IPS-18c (cell line): Measurements from ENCODE around the gene CEP131.

Source experiments
- H3K4me3 ChIP-seq: 2 replicates; pipeline ENCODE4 v1.7.0; 2013; ENCODE audit warnings: low read depth, mild to moderate bottlenecking, low read length, moderate library complexity; ENCODE audit not compliant: insufficient read depth
- H3K9me3 ChIP-seq: one replicate; pipeline ENCODE4 v1.6.1; 2013; ENCODE audit warnings: mild to moderate bottlenecking, low read length, moderate library complexity; ENCODE audit not compliant: control insufficient read depth, insufficient read depth

Gene CEP131

DNA sequence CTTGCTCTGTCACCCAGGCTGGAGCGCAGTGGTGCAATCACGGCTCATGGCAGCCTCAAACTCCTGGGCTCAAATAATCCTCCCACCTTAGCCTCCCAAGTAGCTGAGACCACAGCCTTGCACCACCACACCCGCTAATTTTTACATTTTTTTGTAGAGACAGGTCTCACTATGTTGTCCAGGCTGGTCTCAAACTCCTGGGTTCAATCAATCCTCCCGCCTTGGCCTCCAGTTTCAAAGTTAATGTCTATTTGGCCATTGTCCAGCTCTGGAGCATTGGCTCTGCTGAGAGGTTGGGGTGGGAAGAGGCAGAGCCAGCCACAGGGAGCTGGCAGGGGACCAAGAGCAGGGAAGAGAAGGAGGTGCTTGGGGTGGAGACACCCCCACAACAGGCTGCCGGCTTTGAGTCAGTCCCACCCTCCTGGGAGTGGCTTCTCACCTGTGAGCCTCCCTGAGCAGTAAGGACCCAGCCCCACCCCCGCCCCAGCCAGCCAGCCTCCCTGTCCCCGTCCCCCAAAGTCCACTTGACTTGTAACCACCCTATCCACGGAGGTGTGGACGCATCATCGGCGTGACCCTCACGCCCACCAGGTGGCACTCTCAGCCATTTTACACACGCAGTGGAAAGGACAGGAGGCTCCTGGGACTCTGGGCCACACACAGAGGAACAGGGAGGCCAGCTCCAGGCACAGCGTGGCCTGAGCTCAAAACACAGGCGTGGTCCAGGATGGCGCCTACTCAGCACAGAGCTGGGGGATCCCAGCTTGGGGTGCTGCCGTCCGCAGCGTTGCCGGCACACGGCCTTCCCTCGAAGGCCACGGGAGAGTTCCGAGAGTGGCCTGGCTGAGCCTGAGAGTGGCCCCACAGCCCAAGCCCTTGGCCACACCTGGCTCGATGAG, 80.2 kb downstream of the CEP131 start:
- no peak overlapping the region for H3K4me3 ChIP-seq

DNA sequence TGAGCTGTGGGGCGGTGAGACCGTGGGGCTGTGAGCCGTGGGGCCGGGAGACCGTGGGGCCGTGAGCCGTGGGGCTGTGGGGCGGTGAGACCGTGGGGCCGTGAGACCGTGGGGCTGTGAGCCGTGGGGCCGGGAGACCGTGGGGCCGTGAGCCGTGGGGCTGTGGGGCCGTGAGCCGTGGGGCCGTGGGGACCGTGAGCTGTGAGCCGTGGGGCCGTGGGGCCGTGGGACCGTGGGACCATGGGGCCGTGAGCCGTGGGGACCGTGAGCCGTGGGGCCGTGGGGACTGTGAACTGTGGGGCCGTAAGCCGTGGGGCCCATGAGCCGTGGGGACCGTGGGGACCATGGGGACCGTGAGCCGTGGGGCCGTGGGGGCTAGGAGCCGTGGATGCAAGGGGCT, 82.1 kb downstream of the CEP131 start:
- no peaks in the 10 kb centered on the region for H3K9me3 ChIP-seq

More for the DNA sequence above, 80.2 kb downstream of the CEP131 start:
- no peaks in the 10 kb centered on the region for H3K9me3 ChIP-seq

DNA sequence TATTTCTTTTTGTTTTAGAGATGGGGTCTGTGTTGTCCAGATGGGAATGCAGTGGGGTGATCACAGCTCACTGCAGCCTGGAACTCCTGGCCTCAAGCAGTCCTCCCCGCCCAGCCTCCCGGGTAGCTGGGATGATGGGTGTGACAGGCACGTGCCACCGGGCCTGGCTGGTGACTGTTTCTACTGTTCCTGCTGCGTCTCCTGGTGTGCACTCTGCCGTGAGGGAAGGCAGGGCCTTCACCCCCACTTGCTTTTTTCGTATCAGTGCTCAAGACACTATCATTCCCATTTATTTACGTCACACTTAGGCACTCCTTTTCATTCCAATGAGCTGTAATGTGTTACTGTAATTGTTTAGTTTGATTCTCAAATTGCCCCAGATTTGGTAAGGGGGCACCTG, 82.7 kb downstream of the CEP131 start:
- Histone ChIP-seq H3K4me3 (no peak overlapping the region), H3K9me3 (no peaks in the 10 kb centered on the region)

More for the DNA sequence above, 82.1 kb downstream of the CEP131 start:
- H3K4me3 ChIP-seq, result no peak overlapping the region
